SK-N-SH treated with all-trans-retinoic acid at 6 μM for 48 hours (cell line): ENCODE measurements around the gene LRMDA.

Experiments used
- BACH2 ChIP-seq: fragments of 250-450 bp; sonication (Bioruptor Pico); IDR thresholded peaks from 2 replicates; pipeline ENCODE4 v1.9.0; 2021; ENCODE audit warnings: mild to moderate bottlenecking, borderline replicate concordance
- POU6F1 ChIP-seq: fragments of 250-450 bp; sonication (Bioruptor Pico); IDR thresholded peaks from 2 replicates; pipeline ENCODE4 v1.8.0; 2021; ENCODE audit warnings: low read depth, mild to moderate bottlenecking, moderate library complexity, borderline replicate concordance
- SNAI2 ChIP-seq: fragments of 250-450 bp; sonication (Bioruptor Pico); IDR thresholded peaks from 2 replicates; pipeline ENCODE4 v1.5.0; 2020; ENCODE audit warnings: mild to moderate bottlenecking, moderate library complexity
- ZC3H10 ChIP-seq: fragments of 250-450 bp; sonication (Bioruptor Pico); IDR thresholded peaks from 2 replicates; pipeline ENCODE4 v1.5.1; 2021; ENCODE audit warnings: mild to moderate bottlenecking, moderate library complexity
- ZFP3 ChIP-seq: fragments of 250-450 bp; sonication (Bioruptor Pico); IDR thresholded peaks from 2 replicates; pipeline ENCODE4 v1.5.0; 2020; ENCODE audit warnings: mild to moderate bottlenecking, moderate library complexity
- ZNF565 ChIP-seq: fragments of 450-650 bp; formaldehyde crosslinking; conservative IDR thresholded peaks from 2 replicates; pipeline ENCODE4 v1.5.0; 2020; ENCODE audit warnings: low read depth, mild to moderate bottlenecking, moderate library complexity
- ZNF70 ChIP-seq: fragments of 450-650 bp; formaldehyde crosslinking; IDR thresholded peaks from 2 replicates; pipeline ENCODE4 v1.5.0; 2020; ENCODE audit warnings: mild to moderate bottlenecking, moderate library complexity
- TF ChIP-seq, protein P1 (sequence below): fragments of 250-450 bp; sonication (Bioruptor Pico); IDR thresholded peaks from 2 replicates; pipeline ENCODE4 v1.8.0; 2020; ENCODE audit warnings: mild to moderate bottlenecking, moderate library complexity, borderline replicate concordance
- TF ChIP-seq, protein P2 (sequence below): fragments of 250-450 bp; sonication (Bioruptor Pico); IDR thresholded peaks from 2 replicates; pipeline ENCODE4 v1.5.1; 2021; ENCODE audit warnings: mild to moderate bottlenecking, moderate library complexity

GRCh38 chr10:75542084-75542483 is 110.7 kb downstream of the LRMDA start:
- TF ChIP-seq ZC3H10 (CRISPR knock-in tag) (no peak), SNAI2 (no peak), ZFP3 (CRISPR knock-in tag) (no peak), ZNF565 (CRISPR knock-in tag) (no peak), BACH2 (CRISPR knock-in tag) (no peak), ZNF70 (CRISPR knock-in tag) (no peak), POU6F1 (CRISPR knock-in tag) (no peak)
- TF ChIP-seq, protein P1, sequence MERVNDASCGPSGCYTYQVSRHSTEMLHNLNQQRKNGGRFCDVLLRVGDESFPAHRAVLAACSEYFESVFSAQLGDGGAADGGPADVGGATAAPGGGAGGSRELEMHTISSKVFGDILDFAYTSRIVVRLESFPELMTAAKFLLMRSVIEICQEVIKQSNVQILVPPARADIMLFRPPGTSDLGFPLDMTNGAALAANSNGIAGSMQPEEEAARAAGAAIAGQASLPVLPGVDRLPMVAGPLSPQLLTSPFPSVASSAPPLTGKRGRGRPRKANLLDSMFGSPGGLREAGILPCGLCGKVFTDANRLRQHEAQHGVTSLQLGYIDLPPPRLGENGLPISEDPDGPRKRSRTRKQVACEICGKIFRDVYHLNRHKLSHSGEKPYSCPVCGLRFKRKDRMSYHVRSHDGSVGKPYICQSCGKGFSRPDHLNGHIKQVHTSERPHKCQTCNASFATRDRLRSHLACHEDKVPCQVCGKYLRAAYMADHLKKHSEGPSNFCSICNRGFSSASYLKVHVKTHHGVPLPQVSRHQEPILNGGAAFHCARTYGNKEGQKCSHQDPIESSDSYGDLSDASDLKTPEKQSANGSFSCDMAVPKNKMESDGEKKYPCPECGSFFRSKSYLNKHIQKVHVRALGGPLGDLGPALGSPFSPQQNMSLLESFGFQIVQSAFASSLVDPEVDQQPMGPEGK (CRISPR knock-in tag), result no peak
- TF ChIP-seq, protein P2, sequence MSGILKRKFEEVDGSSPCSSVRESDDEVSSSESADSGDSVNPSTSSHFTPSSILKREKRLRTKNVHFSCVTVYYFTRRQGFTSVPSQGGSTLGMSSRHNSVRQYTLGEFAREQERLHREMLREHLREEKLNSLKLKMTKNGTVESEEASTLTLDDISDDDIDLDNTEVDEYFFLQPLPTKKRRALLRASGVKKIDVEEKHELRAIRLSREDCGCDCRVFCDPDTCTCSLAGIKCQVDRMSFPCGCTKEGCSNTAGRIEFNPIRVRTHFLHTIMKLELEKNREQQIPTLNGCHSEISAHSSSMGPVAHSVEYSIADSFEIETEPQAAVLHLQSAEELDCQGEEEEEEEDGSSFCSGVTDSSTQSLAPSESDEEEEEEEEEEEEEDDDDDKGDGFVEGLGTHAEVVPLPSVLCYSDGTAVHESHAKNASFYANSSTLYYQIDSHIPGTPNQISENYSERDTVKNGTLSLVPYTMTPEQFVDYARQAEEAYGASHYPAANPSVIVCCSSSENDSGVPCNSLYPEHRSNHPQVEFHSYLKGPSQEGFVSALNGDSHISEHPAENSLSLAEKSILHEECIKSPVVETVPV (CRISPR knock-in tag), result no peak
